WTC11 (cell line): ENCODE measurements around the gene THAP3. TPM values are rescaled to one million over a fixed set of nuclear protein-coding genes. Genes with fewer than 3 reads are reported as not detected.

ENCODE experiments used
- ARID4B ChIP-seq: sonication (generic); formaldehyde crosslinking; IDR thresholded peaks from 2 replicates; pipeline ENCODE4 v1.8.0; 2023; ENCODE audit warnings: missing genetic modification reagents, mild to moderate bottlenecking, borderline replicate concordance
- ATF3 ChIP-seq: sonication (generic); formaldehyde crosslinking; conservative IDR thresholded peaks from 2 replicates; pipeline ENCODE4 v1.8.1; 2022; ENCODE audit warnings: mild to moderate bottlenecking, missing genetic modification reagents
- ERG ChIP-seq: fragments of 250-450 bp; sonication (Bioruptor Pico); IDR thresholded peaks from 2 replicates; pipeline ENCODE4 v1.8.0; 2021; ENCODE audit warnings: mild to moderate bottlenecking
- GTF2I ChIP-seq: fragments of 250-450 bp; sonication (Bioruptor Pico); conservative IDR thresholded peaks from 2 replicates; pipeline ENCODE4 v1.4.0; 2021; ENCODE audit warnings: mild to moderate bottlenecking
- HMGA2 ChIP-seq: fragments of 250-450 bp; sonication (Bioruptor Pico); IDR thresholded peaks from 2 replicates; pipeline ENCODE4 v1.4.0; 2021; ENCODE audit warnings: mild to moderate bottlenecking, moderate library complexity
- MYBL2 ChIP-seq: sonication (generic); formaldehyde crosslinking; IDR thresholded peaks from 2 replicates; pipeline ENCODE4 v1.8.1; 2023; ENCODE audit warnings: mild to moderate bottlenecking, moderate library complexity, missing genetic modification reagents
- NR1H2 ChIP-seq: sonication (generic); formaldehyde crosslinking; IDR thresholded peaks from 2 replicates; pipeline ENCODE4 v1.9.0; 2021; ENCODE audit warnings: mild to moderate bottlenecking, moderate library complexity, missing genetic modification reagents
- PREB ChIP-seq: sonication (generic); formaldehyde crosslinking; IDR thresholded peaks from 2 replicates; pipeline ENCODE4 v1.8.1; 2022; ENCODE audit warnings: mild to moderate bottlenecking, missing genetic modification reagents, moderate library complexity, borderline replicate concordance
- SOX15 ChIP-seq: fragments of 250-450 bp; sonication (Bioruptor Pico); IDR thresholded peaks from 2 replicates; pipeline ENCODE4 v1.9.0; 2021; ENCODE audit warnings: mild to moderate bottlenecking
- TEAD1 ChIP-seq: sonication (generic); formaldehyde crosslinking; IDR thresholded peaks from 2 replicates; pipeline ENCODE4 v1.8.0; 2022; ENCODE audit warnings: mild to moderate bottlenecking, missing genetic modification reagents
- USF2 ChIP-seq: sonication (generic); formaldehyde crosslinking; IDR thresholded peaks from 2 replicates; pipeline ENCODE4 v1.8.1; 2023; ENCODE audit warnings: mild to moderate bottlenecking, missing genetic modification reagents, moderate library complexity
- ZBTB43 ChIP-seq: sonication (generic); formaldehyde crosslinking; IDR thresholded peaks from 2 replicates; pipeline ENCODE4 v1.8.1; 2023; ENCODE audit warnings: mild to moderate bottlenecking, missing genetic modification reagents
- ZNF317 ChIP-seq: sonication (generic); formaldehyde crosslinking; IDR thresholded peaks from 2 replicates; pipeline ENCODE4 v1.8.1; 2023; ENCODE audit warnings: low read depth, mild to moderate bottlenecking, moderate library complexity, missing genetic modification reagents, borderline replicate concordance
- total RNA-seq: library from RNA; stranded (reverse); gene quantifications from 3 replicates; pipeline ENCODE4 v1.2.3, GENCODE V29; 2021
- TF ChIP-seq, protein P1 (sequence below): sonication (generic); formaldehyde crosslinking; IDR thresholded peaks from 2 replicates; pipeline ENCODE4 v1.8.1; 2023; ENCODE audit warnings: mild to moderate bottlenecking, moderate library complexity, missing genetic modification reagents
- TF ChIP-seq, protein P2 (sequence below): sonication (generic); formaldehyde crosslinking; conservative IDR thresholded peaks from 2 replicates; pipeline ENCODE4 v1.8.1; 2023; ENCODE audit warnings: mild to moderate bottlenecking, low read depth, missing genetic modification reagents, moderate library complexity
- TF ChIP-seq, protein P3 (sequence below): sonication (generic); formaldehyde crosslinking; IDR thresholded peaks from 2 replicates; pipeline ENCODE4 v1.8.0; 2022; ENCODE audit warnings: mild to moderate bottlenecking, missing genetic modification reagents
- TF ChIP-seq, protein P4 (sequence below): sonication (generic); formaldehyde crosslinking; IDR thresholded peaks from 2 replicates; pipeline ENCODE4 v1.8.0; 2023; ENCODE audit warnings: mild to moderate bottlenecking, missing genetic modification reagents

Gene THAP3
- total RNA-seq, 1 experiment from 2014 or later = 14.8 TPM

GRCh38 chr1:6602669-6603237 lies 21.9 kb upstream of the THAP3 start, which contains the start of gene KLHL21 (continued):
- no peak for TF ChIP-seq NR1H2 (CRISPR knock-in tag)
- TF ChIP-seq ARID4B (CRISPR knock-in tag) = peak; percentile 19; the same call in 1 of the 2 replicates
- TF ChIP-seq PREB (CRISPR knock-in tag) = no peak
- 0 out of 2 replicates have a peak, but pooled peaks have one; percentile 20 for TF ChIP-seq ZBTB43 (CRISPR knock-in tag)
- no peak for TF ChIP-seq ATF3 (CRISPR knock-in tag)
- TF ChIP-seq TEAD1 (CRISPR knock-in tag) = peak; percentile 43
- no peak for TF ChIP-seq SOX15
- no peak for TF ChIP-seq ERG (CRISPR knock-in tag)
- no peak for TF ChIP-seq HMGA2 (CRISPR knock-in tag)
- TF ChIP-seq, protein P1, sequence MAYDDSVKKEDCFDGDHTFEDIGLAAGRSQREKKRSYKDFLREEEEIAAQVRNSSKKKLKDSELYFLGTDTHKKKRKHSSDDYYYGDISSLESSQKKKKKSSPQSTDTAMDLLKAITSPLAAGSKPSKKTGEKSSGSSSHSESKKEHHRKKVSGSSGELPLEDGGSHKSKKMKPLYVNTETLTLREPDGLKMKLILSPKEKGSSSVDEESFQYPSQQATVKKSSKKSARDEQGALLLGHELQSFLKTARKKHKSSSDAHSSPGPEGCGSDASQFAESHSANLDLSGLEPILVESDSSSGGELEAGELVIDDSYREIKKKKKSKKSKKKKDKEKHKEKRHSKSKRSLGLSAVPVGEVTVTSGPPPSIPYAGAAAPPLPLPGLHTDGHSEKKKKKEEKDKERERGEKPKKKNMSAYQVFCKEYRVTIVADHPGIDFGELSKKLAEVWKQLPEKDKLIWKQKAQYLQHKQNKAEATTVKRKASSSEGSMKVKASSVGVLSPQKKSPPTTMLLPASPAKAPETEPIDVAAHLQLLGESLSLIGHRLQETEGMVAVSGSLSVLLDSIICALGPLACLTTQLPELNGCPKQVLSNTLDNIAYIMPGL (CRISPR knock-in tag) = peak; percentile 72; the same call in 1 of the 2 replicates
- TF ChIP-seq GTF2I (CRISPR knock-in tag) = no peak
- TF ChIP-seq, protein P2, sequence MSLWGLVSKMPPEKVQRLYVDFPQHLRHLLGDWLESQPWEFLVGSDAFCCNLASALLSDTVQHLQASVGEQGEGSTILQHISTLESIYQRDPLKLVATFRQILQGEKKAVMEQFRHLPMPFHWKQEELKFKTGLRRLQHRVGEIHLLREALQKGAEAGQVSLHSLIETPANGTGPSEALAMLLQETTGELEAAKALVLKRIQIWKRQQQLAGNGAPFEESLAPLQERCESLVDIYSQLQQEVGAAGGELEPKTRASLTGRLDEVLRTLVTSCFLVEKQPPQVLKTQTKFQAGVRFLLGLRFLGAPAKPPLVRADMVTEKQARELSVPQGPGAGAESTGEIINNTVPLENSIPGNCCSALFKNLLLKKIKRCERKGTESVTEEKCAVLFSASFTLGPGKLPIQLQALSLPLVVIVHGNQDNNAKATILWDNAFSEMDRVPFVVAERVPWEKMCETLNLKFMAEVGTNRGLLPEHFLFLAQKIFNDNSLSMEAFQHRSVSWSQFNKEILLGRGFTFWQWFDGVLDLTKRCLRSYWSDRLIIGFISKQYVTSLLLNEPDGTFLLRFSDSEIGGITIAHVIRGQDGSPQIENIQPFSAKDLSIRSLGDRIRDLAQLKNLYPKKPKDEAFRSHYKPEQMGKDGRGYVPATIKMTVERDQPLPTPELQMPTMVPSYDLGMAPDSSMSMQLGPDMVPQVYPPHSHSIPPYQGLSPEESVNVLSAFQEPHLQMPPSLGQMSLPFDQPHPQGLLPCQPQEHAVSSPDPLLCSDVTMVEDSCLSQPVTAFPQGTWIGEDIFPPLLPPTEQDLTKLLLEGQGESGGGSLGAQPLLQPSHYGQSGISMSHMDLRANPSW = no peak
- no peak for TF ChIP-seq ZNF317
- TF ChIP-seq, protein P3, sequence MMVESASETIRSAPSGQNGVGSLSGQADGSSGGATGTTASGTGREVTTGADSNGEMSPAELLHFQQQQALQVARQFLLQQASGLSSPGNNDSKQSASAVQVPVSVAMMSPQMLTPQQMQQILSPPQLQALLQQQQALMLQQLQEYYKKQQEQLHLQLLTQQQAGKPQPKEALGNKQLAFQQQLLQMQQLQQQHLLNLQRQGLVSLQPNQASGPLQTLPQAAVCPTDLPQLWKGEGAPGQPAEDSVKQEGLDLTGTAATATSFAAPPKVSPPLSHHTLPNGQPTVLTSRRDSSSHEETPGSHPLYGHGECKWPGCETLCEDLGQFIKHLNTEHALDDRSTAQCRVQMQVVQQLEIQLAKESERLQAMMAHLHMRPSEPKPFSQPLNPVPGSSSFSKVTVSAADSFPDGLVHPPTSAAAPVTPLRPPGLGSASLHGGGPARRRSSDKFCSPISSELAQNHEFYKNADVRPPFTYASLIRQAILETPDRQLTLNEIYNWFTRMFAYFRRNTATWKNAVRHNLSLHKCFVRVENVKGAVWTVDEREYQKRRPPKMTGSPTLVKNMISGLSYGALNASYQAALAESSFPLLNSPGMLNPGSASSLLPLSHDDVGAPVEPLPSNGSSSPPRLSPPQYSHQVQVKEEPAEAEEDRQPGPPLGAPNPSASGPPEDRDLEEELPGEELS (CRISPR knock-in tag) = 0 out of 2 replicates have a peak, but pooled peaks have one; percentile 4
- no peak for TF ChIP-seq USF2 (CRISPR knock-in tag)
- no peak for TF ChIP-seq MYBL2 (CRISPR knock-in tag)
- TF ChIP-seq, protein P4, sequence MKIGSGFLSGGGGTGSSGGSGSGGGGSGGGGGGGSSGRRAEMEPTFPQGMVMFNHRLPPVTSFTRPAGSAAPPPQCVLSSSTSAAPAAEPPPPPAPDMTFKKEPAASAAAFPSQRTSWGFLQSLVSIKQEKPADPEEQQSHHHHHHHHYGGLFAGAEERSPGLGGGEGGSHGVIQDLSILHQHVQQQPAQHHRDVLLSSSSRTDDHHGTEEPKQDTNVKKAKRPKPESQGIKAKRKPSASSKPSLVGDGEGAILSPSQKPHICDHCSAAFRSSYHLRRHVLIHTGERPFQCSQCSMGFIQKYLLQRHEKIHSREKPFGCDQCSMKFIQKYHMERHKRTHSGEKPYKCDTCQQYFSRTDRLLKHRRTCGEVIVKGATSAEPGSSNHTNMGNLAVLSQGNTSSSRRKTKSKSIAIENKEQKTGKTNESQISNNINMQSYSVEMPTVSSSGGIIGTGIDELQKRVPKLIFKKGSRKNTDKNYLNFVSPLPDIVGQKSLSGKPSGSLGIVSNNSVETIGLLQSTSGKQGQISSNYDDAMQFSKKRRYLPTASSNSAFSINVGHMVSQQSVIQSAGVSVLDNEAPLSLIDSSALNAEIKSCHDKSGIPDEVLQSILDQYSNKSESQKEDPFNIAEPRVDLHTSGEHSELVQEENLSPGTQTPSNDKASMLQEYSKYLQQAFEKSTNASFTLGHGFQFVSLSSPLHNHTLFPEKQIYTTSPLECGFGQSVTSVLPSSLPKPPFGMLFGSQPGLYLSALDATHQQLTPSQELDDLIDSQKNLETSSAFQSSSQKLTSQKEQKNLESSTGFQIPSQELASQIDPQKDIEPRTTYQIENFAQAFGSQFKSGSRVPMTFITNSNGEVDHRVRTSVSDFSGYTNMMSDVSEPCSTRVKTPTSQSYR = no peak
